Fibroblast of gingiva (primary cell): ENCODE results near the gene DAAM1.

Experiments used
- DNase-seq: peaks from one replicate; pipeline ENCODE4 v3.0.0-alpha.2; 2011; ENCODE audit warnings: low read depth

The DAAM1 gene

GRCh38 chr14:59362513-59362912 is 174.0 kb downstream of the DAAM1 start:
- no peak for DNase-seq

- DNase-seq, result no peak
Measured at GRCh38 chr14:59363531-59364226, 175.2 kb downstream of the DAAM1 start.

DNA sequence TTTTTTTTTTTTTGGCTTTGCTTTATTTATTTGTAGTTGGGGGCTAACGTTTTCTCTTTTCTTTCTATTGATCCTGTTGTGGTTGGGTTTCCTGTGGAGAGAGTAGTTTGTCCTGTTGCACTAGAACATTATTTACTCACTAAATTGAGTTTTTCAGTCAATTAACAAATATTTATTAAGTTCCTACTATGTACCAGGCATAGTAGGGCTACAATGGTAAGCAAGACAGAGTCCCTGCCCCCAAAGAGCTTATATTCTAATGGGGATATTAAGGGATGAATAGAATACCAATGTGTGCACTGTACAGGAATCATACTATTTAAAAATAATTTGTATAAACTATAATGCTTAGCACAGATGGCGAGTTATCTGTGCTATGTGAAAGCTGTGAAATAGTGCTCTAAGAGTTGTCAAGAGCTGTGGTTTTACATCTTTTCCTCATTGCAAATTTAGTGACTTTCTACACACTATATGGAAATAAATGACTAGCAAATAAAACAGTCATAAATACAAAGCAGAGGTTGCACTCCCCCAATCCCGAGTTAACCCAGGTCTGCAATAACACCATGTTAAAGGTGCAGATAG is 181.8 kb downstream of the DAAM1 start:
- no peak for DNase-seq

DNA sequence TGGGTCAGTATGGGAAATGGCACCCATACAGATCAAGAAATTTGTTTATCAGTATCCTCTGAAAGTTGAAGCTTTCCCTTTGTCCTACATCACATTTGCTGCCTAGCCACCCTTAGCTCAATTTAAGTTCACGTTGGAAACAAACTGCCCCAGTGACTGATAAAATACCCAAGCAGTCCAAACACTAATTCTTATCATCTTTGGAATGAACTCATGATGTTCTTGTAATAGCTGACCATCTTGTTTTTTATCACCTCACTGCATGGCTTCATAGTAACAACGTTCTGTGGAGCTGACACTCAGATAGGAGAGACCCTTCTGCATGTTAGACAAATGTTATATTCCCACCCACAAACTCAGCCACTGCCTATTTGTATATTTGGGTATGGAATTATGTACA is 183.3 kb downstream of the DAAM1 start:
- DNase-seq, result no peak

GRCh38 chr14:59374048-59374447 is 185.6 kb downstream of the DAAM1 start:
- no peak for DNase-seq

GRCh38 chr14:59376686-59377085 is 188.2 kb downstream of the DAAM1 start:
- DNase-seq, result no peak

GRCh38 chr14:59377491-59377890 is 189.0 kb downstream of the DAAM1 start:
- no peak for DNase-seq

- no peak for DNase-seq
Measured at GRCh38 chr14:59377991-59378601, 189.6 kb downstream of the DAAM1 start.

DNA sequence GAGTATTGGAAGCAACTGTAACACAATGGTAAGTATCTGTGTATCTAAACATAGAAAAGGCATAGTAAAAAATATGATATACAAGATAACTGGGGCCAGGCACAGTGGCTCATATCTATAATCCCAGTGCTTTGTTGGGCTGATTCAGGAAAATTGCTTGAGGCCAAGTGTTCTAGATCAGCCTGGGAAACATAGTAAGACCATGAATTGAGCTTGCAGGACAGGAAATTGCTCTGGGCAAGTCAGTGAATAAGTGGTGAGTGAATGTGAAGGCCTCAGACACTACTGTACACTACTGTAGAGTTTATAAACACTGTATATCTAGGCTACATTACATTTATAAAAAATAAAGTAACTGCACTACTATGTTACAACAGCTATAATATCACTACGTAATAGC is 201.5 kb downstream of the DAAM1 start:
- no peak for DNase-seq

DNA sequence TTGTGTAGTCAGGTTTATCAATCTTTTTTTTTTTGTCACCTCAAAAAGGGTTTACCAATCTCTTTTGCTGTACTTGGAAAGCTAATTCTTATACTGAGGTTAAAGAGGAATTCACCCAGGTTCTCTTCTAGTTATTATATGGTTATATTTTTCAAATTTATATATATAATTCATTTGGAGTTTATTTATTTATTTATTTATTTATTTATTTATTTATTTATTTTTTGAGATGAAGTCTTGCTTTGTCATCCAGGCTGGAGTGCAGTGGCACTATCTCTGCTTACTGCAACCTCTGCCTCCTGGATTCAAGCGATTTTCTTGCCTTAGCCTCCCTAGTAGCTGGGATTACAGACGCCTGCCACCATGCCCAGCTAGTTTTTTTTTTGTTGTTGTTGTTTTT is 202.9 kb downstream of the DAAM1 start:
- DNase-seq, result no peak

DNA sequence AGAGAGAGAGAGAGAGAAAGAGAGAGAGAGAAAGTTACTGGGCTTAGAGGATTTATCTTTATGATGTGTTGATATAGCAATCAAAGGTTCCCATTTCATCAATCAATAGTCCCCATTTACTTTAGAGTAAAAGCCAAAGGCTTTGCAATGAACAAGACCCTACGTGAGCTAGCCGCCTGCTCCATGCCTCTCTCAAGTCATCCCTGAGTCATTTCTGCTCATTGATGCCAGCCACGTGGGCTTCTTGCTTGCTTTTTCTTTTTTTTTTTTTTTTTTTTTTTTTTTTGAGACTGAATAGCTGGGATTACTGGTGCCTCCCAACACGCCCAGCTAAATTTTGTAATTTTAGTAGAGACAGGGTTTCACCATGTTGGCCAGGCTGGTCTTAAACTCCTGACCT is 205.8 kb downstream of the DAAM1 start:
- DNase-seq, result no peak

DNA sequence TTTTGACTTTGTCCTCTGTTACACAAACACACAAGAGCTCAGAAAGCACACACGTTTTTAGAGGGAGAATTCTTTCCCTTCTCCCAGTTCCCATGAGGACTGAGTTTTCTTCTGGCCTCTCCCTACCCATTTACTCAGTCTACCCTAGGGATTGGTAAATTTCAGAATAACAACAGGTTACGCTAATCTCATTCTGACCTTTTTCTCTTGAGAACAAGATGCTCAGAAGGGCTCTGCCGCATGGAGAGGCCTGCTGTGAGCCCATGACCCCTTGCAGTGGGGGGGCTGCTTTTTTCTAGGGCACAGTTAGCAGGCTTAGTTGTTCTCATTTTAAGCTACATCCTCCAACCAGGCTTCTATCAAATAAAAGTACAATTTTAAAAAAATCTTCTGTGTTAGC is 207.2 kb downstream of the DAAM1 start:
- DNase-seq, result no peak

DNA sequence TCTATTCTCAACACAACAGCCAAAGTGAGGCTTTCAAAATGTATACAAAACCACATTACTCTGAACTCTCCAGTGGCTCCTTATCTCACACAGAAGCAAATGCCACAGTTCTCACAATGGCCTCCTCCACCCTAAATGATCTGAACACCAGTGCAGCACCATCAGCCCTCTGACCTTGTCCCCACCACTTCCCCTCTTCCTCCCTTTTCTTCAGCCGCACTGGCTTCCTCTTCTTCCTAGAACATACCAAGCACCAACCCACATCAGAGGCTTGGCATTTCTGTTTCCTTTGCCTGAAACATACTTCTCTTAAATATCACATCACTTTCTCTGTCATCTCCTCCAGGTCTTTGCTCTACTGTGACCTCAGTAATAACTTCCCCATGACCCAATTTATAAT is 210.4 kb downstream of the DAAM1 start:
- no peak for DNase-seq

- peak; percentile 8 for DNase-seq
Measured at GRCh38 chr14:59406454-59407245, 218.2 kb downstream of the DAAM1 start.

- peak; percentile 93 for DNase-seq
Measured at GRCh38 chr14:59407246-59408010, 219.0 kb downstream of the DAAM1 start.

DNA sequence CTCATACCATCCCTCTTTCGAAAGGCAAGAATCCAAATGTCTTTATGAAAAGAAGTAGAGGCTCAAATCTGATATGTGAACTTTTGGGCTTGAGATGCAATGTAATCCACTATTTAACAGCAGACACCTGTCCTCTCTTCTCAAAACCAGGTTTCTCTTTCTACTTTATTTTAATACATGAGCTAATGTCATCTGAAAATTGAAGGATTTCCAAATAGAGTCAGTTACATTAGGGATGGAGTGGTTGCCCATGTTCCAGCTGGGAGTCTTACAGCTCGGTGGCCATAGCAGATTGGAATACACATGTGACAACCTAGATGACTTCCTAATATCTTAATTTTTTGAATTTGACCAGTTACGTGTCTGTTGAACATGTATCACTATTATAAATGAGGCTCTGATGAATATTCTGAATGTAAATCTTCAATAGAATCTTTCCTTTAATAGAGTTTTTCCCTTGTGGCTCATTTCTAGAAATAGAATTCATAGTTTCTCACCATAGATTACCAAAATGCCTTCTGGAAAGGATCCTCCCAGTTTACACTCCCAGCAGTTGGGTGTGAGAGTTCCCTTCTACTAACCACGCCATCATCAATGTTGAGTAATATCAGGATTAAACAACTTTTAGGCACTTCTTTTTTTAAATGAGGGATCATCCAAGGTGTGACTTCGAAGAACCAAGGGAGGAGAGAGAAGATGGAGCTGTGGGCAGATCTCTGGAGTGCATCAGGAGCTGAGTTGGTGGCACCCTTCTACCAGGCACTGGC is 227.6 kb downstream of the DAAM1 start:
- no peak for DNase-seq

GRCh38 chr14:59417311-59417710 is 228.8 kb downstream of the DAAM1 start:
- no peak for DNase-seq

DNA sequence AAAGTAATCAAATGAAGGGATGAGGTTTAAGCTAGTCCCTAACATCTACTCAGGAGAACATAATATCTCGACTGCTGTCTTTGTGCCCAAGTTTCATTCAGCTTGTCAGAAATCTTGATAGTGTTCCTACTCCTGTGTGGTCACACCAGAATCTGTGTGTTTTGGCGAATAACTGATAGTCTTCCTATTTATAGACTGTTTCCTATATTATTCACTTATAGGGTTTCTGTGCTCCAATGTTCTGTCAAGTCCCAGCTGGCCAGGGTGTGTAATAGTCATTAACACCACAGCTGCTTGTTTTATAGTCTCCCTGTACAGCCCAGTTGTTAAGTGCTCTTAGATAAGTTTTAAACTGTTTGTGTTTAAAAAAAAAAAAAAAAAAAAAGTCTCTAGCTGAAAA is 230.8 kb downstream of the DAAM1 start:
- no peak for DNase-seq
